ENCODE data around the gene VPS41. TPM values are rescaled to one million over a fixed set of nuclear protein-coding genes. Genes with fewer than 3 reads are reported as not detected.

VPS41 gene
- total RNA-seq = 125 and 128 TPM in 2 replicates
- long read RNA-seq, full-length matches to known transcripts = 214 of 326 reads
- long read RNA-seq, partial matches to known transcripts = 65 of 326 reads
- long read RNA-seq, other reads (novel, unspliced or antisense) = 47 of 326 reads

DNA sequence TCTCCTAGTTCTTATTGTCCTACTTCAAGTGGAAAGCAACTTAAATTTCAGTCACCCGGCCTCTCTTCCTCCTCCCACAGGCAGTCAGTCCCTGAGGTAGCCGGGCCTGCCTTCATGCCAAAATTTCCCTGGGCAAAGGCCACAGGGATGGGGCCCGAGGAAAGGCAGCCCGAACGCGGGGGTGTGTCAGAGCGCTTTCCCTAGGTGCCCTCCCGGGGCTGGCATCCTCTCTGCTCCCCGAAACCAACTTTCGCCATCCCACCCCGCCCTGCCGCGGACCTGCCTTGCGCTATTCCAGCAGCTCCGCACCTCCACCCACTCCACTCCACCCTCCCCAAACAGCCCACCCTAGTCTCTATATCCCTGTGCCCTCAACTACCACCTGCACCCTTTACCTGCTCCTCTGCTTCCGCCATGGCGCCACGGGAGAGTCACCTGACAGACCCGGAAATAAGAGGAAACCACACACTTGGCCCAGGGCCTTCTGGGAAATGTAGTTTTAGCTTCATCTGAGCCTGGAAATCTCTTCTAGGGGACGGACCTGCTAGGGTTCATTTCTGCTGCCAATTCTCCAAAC lies at the start of gene VPS41:
Gene VPS41 (minus strand): TSS at position 433 of the 577 bp plus-strand sequence. CDS start 17 bp downstream, at position 416.
- TF ChIP-seq, protein P1, sequence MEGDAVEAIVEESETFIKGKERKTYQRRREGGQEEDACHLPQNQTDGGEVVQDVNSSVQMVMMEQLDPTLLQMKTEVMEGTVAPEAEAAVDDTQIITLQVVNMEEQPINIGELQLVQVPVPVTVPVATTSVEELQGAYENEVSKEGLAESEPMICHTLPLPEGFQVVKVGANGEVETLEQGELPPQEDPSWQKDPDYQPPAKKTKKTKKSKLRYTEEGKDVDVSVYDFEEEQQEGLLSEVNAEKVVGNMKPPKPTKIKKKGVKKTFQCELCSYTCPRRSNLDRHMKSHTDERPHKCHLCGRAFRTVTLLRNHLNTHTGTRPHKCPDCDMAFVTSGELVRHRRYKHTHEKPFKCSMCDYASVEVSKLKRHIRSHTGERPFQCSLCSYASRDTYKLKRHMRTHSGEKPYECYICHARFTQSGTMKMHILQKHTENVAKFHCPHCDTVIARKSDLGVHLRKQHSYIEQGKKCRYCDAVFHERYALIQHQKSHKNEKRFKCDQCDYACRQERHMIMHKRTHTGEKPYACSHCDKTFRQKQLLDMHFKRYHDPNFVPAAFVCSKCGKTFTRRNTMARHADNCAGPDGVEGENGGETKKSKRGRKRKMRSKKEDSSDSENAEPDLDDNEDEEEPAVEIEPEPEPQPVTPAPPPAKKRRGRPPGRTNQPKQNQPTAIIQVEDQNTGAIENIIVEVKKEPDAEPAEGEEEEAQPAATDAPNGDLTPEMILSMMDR (IDR thresholded peaks at IDR 0.05; ENCODE audit: unreplicated experiment) = no peak
- H3K27ac Mint-ChIP-seq = peak within 1 kb of the TSS; percentile 97
- no peaks in the 10 kb centered on the region for H3K27me3 Mint-ChIP-seq
- peaks cover 2% of the 10 kb centered on the region for H3K36me3 Mint-ChIP-seq (ENCODE audit: insufficient read depth)
- DNase-seq (ENCODE audit: low spot score, unreplicated experiment) = peak; percentile 45
- peak within 1 kb of the TSS; percentile 93 for H3K4me3 Mint-ChIP-seq (ENCODE audit: low read depth)
- H3K4me1 Mint-ChIP-seq (ENCODE audit: low read depth) = peaks cover 22% of the 10 kb centered on the region
- H3K9me3 Mint-ChIP-seq (ENCODE audit: low read depth) = no peaks in the 10 kb centered on the region

DNA sequence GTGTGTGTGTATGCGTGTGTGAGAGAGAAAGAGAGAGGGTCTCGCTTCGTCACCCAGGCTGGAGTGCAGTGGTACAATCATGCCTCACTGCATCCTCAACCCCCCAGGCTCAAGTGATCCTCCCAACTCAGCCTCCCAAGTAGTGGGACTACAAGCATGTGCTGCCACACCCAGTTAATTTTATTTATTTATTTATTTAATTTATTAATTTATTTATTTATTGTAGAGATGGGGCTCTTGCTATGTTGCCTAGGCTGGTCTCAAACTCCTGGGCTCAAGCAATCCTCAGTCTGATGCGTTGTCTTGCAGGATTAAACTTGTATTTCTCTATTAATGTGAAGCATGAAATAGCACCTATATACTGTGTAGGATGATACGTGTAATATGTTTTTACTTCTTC lies 46.9 kb upstream of the VPS41 start:
- H3K4me3 Mint-ChIP-seq (ENCODE audit: low read depth) = no peak overlapping the region
- no peaks in the 10 kb centered on the region for H3K36me3 Mint-ChIP-seq (ENCODE audit: insufficient read depth)
- H3K9me3 Mint-ChIP-seq (ENCODE audit: low read depth) = no peaks in the 10 kb centered on the region
- H3K27me3 Mint-ChIP-seq = no peaks in the 10 kb centered on the region
- DNase-seq (ENCODE audit: low spot score, unreplicated experiment) = no peak
- TF ChIP-seq, protein P1 (IDR thresholded peaks at IDR 0.05; ENCODE audit: unreplicated experiment) = no peak
- peaks cover 11% of the 10 kb centered on the region for H3K4me1 Mint-ChIP-seq (ENCODE audit: low read depth)
- no peak overlapping the region for H3K27ac Mint-ChIP-seq

- no peaks in the 10 kb centered on the region for H3K27me3 Mint-ChIP-seq
- H3K9me3 Mint-ChIP-seq (ENCODE audit: low read depth) = no peaks in the 10 kb centered on the region
- H3K4me3 Mint-ChIP-seq (ENCODE audit: low read depth) = no peak overlapping the region
- H3K36me3 Mint-ChIP-seq (ENCODE audit: insufficient read depth) = no peaks in the 10 kb centered on the region
- no peak for DNase-seq (ENCODE audit: low spot score, unreplicated experiment)
- H3K4me1 Mint-ChIP-seq (ENCODE audit: low read depth) = peaks cover 11% of the 10 kb centered on the region
- TF ChIP-seq, protein P1 (IDR thresholded peaks at IDR 0.05; ENCODE audit: unreplicated experiment) = no peak
- H3K27ac Mint-ChIP-seq = no peak overlapping the region
Observed at GRCh38 chr7:38953971-38954370, 45.0 kb upstream of the VPS41 start.

DNA sequence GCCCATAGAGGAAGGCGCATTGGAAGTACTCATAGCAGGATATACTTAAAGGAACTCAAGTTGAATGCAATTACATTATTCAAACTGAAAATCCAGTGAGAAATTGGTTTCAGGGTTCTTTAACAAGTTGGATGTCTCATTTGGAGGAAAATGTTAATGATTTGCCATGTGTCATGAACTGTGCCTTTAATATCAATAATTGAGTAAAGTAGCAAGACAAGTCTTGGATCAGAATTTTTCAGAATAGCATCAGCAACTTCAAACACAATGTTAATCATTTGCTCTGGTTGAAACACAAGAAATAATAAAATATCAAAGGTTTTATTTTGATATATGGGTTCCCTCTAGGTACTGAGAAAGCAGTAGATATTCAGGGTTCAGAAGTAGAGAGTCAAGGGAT lies 44.2 kb upstream of the VPS41 start:
- DNase-seq (ENCODE audit: low spot score, unreplicated experiment) = no peak
- H3K27ac Mint-ChIP-seq = no peak overlapping the region
- no peaks in the 10 kb centered on the region for H3K9me3 Mint-ChIP-seq (ENCODE audit: low read depth)
- no peaks in the 10 kb centered on the region for H3K36me3 Mint-ChIP-seq (ENCODE audit: insufficient read depth)
- H3K4me1 Mint-ChIP-seq (ENCODE audit: low read depth) = peaks cover 11% of the 10 kb centered on the region
- TF ChIP-seq, protein P1 (IDR thresholded peaks at IDR 0.05; ENCODE audit: unreplicated experiment) = no peak
- no peak overlapping the region for H3K4me3 Mint-ChIP-seq (ENCODE audit: low read depth)
- H3K27me3 Mint-ChIP-seq = no peaks in the 10 kb centered on the region

DNA sequence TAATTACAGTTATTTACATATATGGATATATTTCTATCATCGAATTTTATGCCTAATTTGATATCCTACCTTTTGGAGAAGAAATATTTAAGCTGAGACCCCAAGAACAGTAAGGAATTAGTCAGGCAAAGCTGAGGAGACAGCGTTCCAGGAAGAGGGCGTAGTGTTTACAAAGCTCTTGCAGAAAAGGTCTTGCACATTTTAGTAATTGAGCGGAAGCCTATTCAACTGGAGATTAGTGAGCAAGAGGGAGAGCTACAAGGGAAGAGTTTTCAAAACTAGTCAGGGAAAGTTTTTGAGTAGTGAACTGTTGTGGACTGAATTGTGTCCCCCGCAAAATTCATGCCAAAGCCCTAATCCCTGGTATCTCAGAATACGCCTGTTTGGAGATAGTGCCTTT lies 42.2 kb upstream of the VPS41 start:
- Mint-ChIP-seq H3K27ac (no peak overlapping the region), H3K4me3 (ENCODE audit: low read depth) (no peak overlapping the region), H3K27me3 (no peaks in the 10 kb centered on the region), H3K4me1 (ENCODE audit: low read depth) (peaks cover 11% of the 10 kb centered on the region), H3K9me3 (ENCODE audit: low read depth) (peaks cover 11% of the 10 kb centered on the region), H3K36me3 (ENCODE audit: insufficient read depth) (no peaks in the 10 kb centered on the region)
- no peak for DNase-seq (ENCODE audit: low spot score, unreplicated experiment)
- TF ChIP-seq, protein P1 (IDR thresholded peaks at IDR 0.05; ENCODE audit: unreplicated experiment) = no peak
